ENCODE data around the gene AFF2. TPM values are rescaled to one million over a fixed set of nuclear protein-coding genes. Genes with fewer than 3 reads are reported as not detected.

The AFF2 gene
- total and polyA plus RNA-seq, 5 donors from 2014 or later = 1.1 TPM; not detected in 4

DNA sequence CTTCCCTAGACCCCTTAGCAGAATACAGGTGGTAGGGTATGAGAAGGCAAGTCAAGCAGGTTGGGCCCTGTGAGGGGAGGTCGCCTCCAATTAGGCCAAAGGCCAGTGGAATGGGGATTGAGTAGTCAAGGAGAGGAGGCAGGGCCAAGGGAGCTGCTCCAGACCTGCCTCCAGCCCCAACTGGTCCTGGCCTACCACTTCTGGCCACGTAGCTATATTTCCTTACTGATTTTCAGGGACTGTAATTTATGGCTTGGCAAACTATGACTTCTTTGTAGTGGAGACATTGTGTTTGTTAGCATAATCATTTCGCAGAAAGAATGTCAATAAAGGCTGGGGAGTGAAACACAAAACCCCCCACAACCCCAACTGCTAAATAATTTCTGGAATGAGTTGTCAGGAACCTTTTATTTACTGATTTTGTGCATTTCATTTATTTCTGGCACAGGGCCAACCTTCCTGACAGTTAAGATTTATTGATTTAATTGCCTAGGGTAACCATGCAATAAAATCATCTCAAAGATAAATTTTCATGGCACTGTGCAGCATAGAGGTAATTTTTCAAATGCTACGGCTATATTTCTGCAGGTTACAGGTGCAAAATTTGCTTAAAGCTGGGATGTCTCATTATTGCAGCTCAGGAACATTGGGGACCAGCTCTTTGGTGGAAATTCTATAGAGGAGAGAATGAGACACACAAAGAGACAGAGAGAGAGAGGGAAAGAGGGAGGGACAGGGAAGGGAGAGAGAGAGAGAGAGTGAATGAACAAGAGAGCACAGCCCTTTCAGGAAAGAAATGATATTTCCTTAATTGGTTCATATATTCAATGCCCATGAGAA lies 509.8 kb downstream of the AFF2 start:
- Mint-ChIP-seq H3K4me3 (no peak overlapping the region), H3K36me3 (no peaks in the 10 kb centered on the region), H3K27me3 (no peaks in the 10 kb centered on the region), H3K9me3 (peaks cover 0 to 5% (median 0%) of the 10 kb centered on the region in 7 donors), H3K4me1 (no peaks in the 10 kb centered on the region), H3K27ac (no peak overlapping the region)
- H3K27me3 ChIP-seq (ENCODE audit: control insufficient read depth, insufficient read depth, low read length) = no peaks in the 10 kb centered on the region
- no peaks in the 10 kb centered on the region for H3K36me3 ChIP-seq (ENCODE audit: control insufficient read depth, insufficient read depth, low read length)
- no peak overlapping the region for H3K4me3 ChIP-seq (ENCODE audit: low read depth, low read length)
- H3K27ac ChIP-seq (ENCODE audit: insufficient read depth, low read length, poor library complexity, severe bottlenecking) = no peak overlapping the region
- DNase-seq = no peak
- no peak for ATAC-seq (ENCODE audit: low read depth in 2 of 2)
- H3K4me1 ChIP-seq (ENCODE audit: control insufficient read depth, insufficient read depth, low read length, poor library complexity, severe bottlenecking) = no peaks in the 10 kb centered on the region
- no peaks in the 10 kb centered on the region for H3K9me3 ChIP-seq (ENCODE audit: control insufficient read depth in 2 of 2, low read length in 2 of 2)

DNA sequence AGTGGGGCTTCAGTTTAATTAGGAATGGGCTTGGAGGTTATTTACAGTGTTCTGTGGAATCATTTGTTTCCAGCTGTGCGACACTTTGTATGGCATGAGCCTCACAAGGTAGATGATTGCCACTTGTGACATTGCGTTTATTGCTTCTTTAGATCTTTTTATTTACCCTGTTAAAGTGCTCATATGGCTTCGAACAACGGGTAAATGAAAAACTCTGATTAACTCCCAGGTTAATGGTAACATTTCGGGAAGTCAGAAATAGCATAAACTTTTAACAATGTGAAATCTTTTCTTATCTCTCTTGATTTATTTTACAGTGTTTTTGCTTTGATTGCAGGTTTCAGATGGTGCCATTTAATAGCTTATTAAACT lies 510.4 kb downstream of the AFF2 start:
- no peaks in the 10 kb centered on the region for H3K36me3 Mint-ChIP-seq
- Histone ChIP-seq H3K4me3 (ENCODE audit: low read depth, low read length) (no peak overlapping the region), H3K9me3 (ENCODE audit: control insufficient read depth in 2 of 2, low read length in 2 of 2) (no peaks in the 10 kb centered on the region), H3K27me3 (ENCODE audit: control insufficient read depth, insufficient read depth, low read length) (no peaks in the 10 kb centered on the region), H3K4me1 (ENCODE audit: control insufficient read depth, insufficient read depth, low read length, poor library complexity, severe bottlenecking) (no peaks in the 10 kb centered on the region), H3K27ac (ENCODE audit: insufficient read depth, low read length, poor library complexity, severe bottlenecking) (no peak overlapping the region), H3K36me3 (ENCODE audit: control insufficient read depth, insufficient read depth, low read length) (no peaks in the 10 kb centered on the region)
- no peak overlapping the region for H3K27ac Mint-ChIP-seq
- no peaks in the 10 kb centered on the region for H3K4me1 Mint-ChIP-seq
- no peak for DNase-seq
- H3K27me3 Mint-ChIP-seq = no peaks in the 10 kb centered on the region
- no peak for ATAC-seq (ENCODE audit: low read depth in 2 of 2)
- peaks cover 0 to 5% (median 0%) of the 10 kb centered on the region in 7 donors for H3K9me3 Mint-ChIP-seq
- H3K4me3 Mint-ChIP-seq = no peak overlapping the region

DNA sequence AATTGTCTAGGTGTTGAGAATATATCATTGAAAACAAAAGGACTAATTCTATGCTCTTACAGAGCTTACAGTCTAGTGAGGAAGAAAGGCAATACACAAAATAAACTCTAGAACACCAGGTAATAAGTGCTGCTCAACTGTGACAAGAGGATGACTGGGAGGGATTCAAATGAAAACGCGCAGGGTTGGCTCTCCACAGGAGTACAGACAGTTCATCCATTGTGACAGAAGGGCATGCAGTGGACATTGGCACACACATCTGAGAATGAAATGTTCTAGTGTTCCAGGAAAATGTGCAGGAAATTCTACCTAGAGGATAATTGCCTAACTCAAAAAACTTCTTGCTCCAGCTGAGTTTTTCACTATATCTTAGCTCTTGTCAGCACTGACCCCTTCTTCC lies 512.7 kb downstream of the AFF2 start:
- Histone ChIP-seq H3K4me3 (ENCODE audit: low read depth, low read length) (no peak overlapping the region), H3K9me3 (ENCODE audit: control insufficient read depth in 2 of 2, low read length in 2 of 2) (no peaks in the 10 kb centered on the region), H3K27ac (ENCODE audit: insufficient read depth, low read length, poor library complexity, severe bottlenecking) (no peak overlapping the region), H3K4me1 (ENCODE audit: control insufficient read depth, insufficient read depth, low read length, poor library complexity, severe bottlenecking) (no peaks in the 10 kb centered on the region), H3K36me3 (ENCODE audit: control insufficient read depth, insufficient read depth, low read length) (no peaks in the 10 kb centered on the region), H3K27me3 (ENCODE audit: control insufficient read depth, insufficient read depth, low read length) (no peaks in the 10 kb centered on the region)
- H3K36me3 Mint-ChIP-seq = no peaks in the 10 kb centered on the region
- DNase-seq (no peak), ATAC-seq (ENCODE audit: low read depth in 2 of 2) (no peak)
- no peaks in the 10 kb centered on the region for H3K4me1 Mint-ChIP-seq
- no peaks in the 10 kb centered on the region for H3K27me3 Mint-ChIP-seq
- no peak overlapping the region for H3K4me3 Mint-ChIP-seq
- peaks cover 0 to 5% (median 0%) of the 10 kb centered on the region in 7 donors for H3K9me3 Mint-ChIP-seq
- H3K27ac Mint-ChIP-seq = no peak overlapping the region

GRCh38 chrX:149021159-149021558 lies 520.7 kb downstream of the AFF2 start:
- DNase-seq (no peak), ATAC-seq (ENCODE audit: low read depth in 2 of 2) (no peak)
- Mint-ChIP-seq H3K4me1 (no peaks in the 10 kb centered on the region), H3K36me3 (no peaks in the 10 kb centered on the region), H3K9me3 (peaks cover 0 to 13% (median 2%) of the 10 kb centered on the region in 7 donors), H3K4me3 (no peak overlapping the region), H3K27me3 (no peaks in the 10 kb centered on the region), H3K27ac (no peak overlapping the region)
- Histone ChIP-seq H3K9me3 (ENCODE audit: control insufficient read depth in 2 of 2, low read length in 2 of 2) (peaks cover 6 to 7% of the 10 kb centered on the region in 2 experiments), H3K4me1 (ENCODE audit: control insufficient read depth, insufficient read depth, low read length, poor library complexity, severe bottlenecking) (no peaks in the 10 kb centered on the region), H3K4me3 (ENCODE audit: low read depth, low read length) (no peak overlapping the region), H3K27me3 (ENCODE audit: control insufficient read depth, insufficient read depth, low read length) (no peaks in the 10 kb centered on the region), H3K27ac (ENCODE audit: insufficient read depth, low read length, poor library complexity, severe bottlenecking) (no peak overlapping the region), H3K36me3 (ENCODE audit: control insufficient read depth, insufficient read depth, low read length) (no peaks in the 10 kb centered on the region)

- DNase-seq = no peak
- Histone ChIP-seq H3K4me3 (ENCODE audit: low read depth, low read length) (no peak overlapping the region), H3K4me1 (ENCODE audit: control insufficient read depth, insufficient read depth, low read length, poor library complexity, severe bottlenecking) (no peaks in the 10 kb centered on the region), H3K27me3 (ENCODE audit: control insufficient read depth, insufficient read depth, low read length) (no peaks in the 10 kb centered on the region), H3K9me3 (ENCODE audit: control insufficient read depth in 2 of 2, low read length in 2 of 2) (peaks cover 6 to 7% of the 10 kb centered on the region in 2 experiments), H3K27ac (ENCODE audit: insufficient read depth, low read length, poor library complexity, severe bottlenecking) (no peak overlapping the region), H3K36me3 (ENCODE audit: control insufficient read depth, insufficient read depth, low read length) (no peaks in the 10 kb centered on the region)
- Mint-ChIP-seq H3K36me3 (no peaks in the 10 kb centered on the region), H3K9me3 (peaks cover 0 to 13% (median 3%) of the 10 kb centered on the region in 7 donors), H3K27ac (no peak overlapping the region), H3K4me1 (no peaks in the 10 kb centered on the region), H3K4me3 (no peak overlapping the region), H3K27me3 (no peaks in the 10 kb centered on the region)
- no peak for ATAC-seq (ENCODE audit: low read depth in 2 of 2)
Observed at GRCh38 chrX:149022485-149022884, 522.1 kb downstream of the AFF2 start.

DNA sequence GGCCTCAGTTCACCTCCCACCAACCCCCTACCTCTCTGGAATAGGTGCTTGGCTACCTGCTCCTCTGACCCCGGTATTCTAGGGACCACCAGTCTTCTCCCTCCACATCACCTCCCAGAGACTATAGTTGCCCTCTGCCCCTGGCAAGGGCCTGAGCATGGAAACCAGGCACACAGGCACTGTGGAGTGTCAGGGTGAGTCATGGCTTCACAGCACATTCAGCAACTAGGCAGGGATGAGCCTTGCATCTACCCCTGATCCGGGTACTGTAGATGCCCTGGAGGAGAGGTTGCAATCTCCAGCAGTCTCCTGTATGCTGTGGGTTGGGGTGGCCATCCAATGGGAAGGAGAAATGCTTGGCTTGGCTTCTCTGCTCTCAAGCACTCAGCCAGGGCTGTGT lies 532.0 kb downstream of the AFF2 start:
- no peak overlapping the region for H3K4me3 Mint-ChIP-seq
- no peak for ATAC-seq (ENCODE audit: low read depth in 2 of 2)
- no peaks in the 10 kb centered on the region for H3K27me3 Mint-ChIP-seq
- H3K9me3 Mint-ChIP-seq = peaks cover 0 to 3% (median 0%) of the 10 kb centered on the region in 7 donors
- H3K27ac ChIP-seq (ENCODE audit: insufficient read depth, low read length, poor library complexity, severe bottlenecking) = no peak overlapping the region
- no peaks in the 10 kb centered on the region for H3K9me3 ChIP-seq (ENCODE audit: control insufficient read depth in 2 of 2, low read length in 2 of 2)
- H3K36me3 Mint-ChIP-seq = no peaks in the 10 kb centered on the region
- no peak overlapping the region for H3K4me3 ChIP-seq (ENCODE audit: low read depth, low read length)
- H3K27ac Mint-ChIP-seq = no peak overlapping the region
- no peaks in the 10 kb centered on the region for H3K4me1 ChIP-seq (ENCODE audit: control insufficient read depth, insufficient read depth, low read length, poor library complexity, severe bottlenecking)
- no peaks in the 10 kb centered on the region for H3K27me3 ChIP-seq (ENCODE audit: control insufficient read depth, insufficient read depth, low read length)
- no peaks in the 10 kb centered on the region for H3K36me3 ChIP-seq (ENCODE audit: control insufficient read depth, insufficient read depth, low read length)
- no peaks in the 10 kb centered on the region for H3K4me1 Mint-ChIP-seq
- DNase-seq = no peak

GRCh38 chrX:149036086-149036485 lies 535.7 kb downstream of the AFF2 start:
- ATAC-seq (ENCODE audit: low read depth in 2 of 2) (no peak), DNase-seq (no peak)
- no peak overlapping the region for H3K4me3 ChIP-seq (ENCODE audit: low read depth, low read length)
- no peaks in the 10 kb centered on the region for H3K27me3 ChIP-seq (ENCODE audit: control insufficient read depth, insufficient read depth, low read length)
- H3K27ac ChIP-seq (ENCODE audit: insufficient read depth, low read length, poor library complexity, severe bottlenecking) = no peak overlapping the region
- no peaks in the 10 kb centered on the region for H3K36me3 Mint-ChIP-seq
- no peaks in the 10 kb centered on the region for H3K4me1 ChIP-seq (ENCODE audit: control insufficient read depth, insufficient read depth, low read length, poor library complexity, severe bottlenecking)
- H3K9me3 ChIP-seq (ENCODE audit: control insufficient read depth in 2 of 2, low read length in 2 of 2) = no peaks in the 10 kb centered on the region
- no peaks in the 10 kb centered on the region for H3K9me3 Mint-ChIP-seq
- no peaks in the 10 kb centered on the region for H3K36me3 ChIP-seq (ENCODE audit: control insufficient read depth, insufficient read depth, low read length)
- H3K4me3 Mint-ChIP-seq = no peak overlapping the region
- H3K4me1 Mint-ChIP-seq = no peaks in the 10 kb centered on the region
- H3K27ac Mint-ChIP-seq = no peak overlapping the region
- H3K27me3 Mint-ChIP-seq = no peaks in the 10 kb centered on the region

GRCh38 chrX:149037281-149037870 lies 537.0 kb downstream of the AFF2 start:
- ATAC-seq (ENCODE audit: low read depth in 2 of 2) (no peak), DNase-seq (no peak)
- Histone ChIP-seq H3K4me3 (ENCODE audit: low read depth, low read length) (no peak overlapping the region), H3K27ac (ENCODE audit: insufficient read depth, low read length, poor library complexity, severe bottlenecking) (no peak overlapping the region), H3K9me3 (ENCODE audit: control insufficient read depth in 2 of 2, low read length in 2 of 2) (no peaks in the 10 kb centered on the region), H3K36me3 (ENCODE audit: control insufficient read depth, insufficient read depth, low read length) (no peaks in the 10 kb centered on the region), H3K4me1 (ENCODE audit: control insufficient read depth, insufficient read depth, low read length, poor library complexity, severe bottlenecking) (no peaks in the 10 kb centered on the region), H3K27me3 (ENCODE audit: control insufficient read depth, insufficient read depth, low read length) (no peaks in the 10 kb centered on the region)
- no peaks in the 10 kb centered on the region for H3K9me3 Mint-ChIP-seq
- no peaks in the 10 kb centered on the region for H3K27me3 Mint-ChIP-seq
- no peaks in the 10 kb centered on the region for H3K36me3 Mint-ChIP-seq
- H3K4me1 Mint-ChIP-seq = peaks cover 0 to 2% (median 0%) of the 10 kb centered on the region in 4 donors
- no peak overlapping the region for H3K4me3 Mint-ChIP-seq
- no peak overlapping the region for H3K27ac Mint-ChIP-seq
